ENCODE results near the gene MALRD1. TPM values are rescaled to one million over a fixed set of nuclear protein-coding genes. Genes with fewer than 3 reads are reported as not detected.

The MALRD1 gene
- total RNA-seq, 4 donors from 2014 or later: 1.1 to 6.2 TPM; not detected in 2

DNA sequence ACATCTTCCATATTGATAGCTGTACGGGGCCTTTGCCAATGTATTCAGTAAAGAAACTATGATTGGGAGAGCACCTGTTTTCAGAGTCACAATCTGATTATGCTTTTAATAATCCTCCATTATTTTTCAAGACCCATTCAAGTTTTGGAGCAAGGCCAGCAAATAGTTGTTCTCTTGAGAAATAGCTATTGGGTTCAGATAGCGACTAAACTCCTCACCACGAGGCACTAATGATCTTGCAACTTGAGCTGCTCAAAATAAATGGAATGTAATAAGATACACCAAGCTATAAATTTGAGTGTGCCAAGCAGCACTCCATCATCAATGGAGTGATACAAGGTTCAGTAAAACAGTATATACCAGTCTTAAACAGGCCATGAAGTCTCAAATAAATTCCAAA is 7.4 kb upstream of the MALRD1 start:
- Histone ChIP-seq H3K36me3 (no peaks in the 10 kb centered on the region), H3K4me3 (no peak overlapping the region), H3K4me1 (no peaks in the 10 kb centered on the region), H3K27me3 (no peaks in the 10 kb centered on the region), H3K27ac (no peak overlapping the region), H3K9me3 (no peaks in the 10 kb centered on the region)
- TF ChIP-seq POLR2A (IDR thresholded peaks at IDR 0.05) (no peak), CTCF (IDR thresholded peaks at IDR 0.05) (no peak)
- no peak for DNase-seq
- intact Hi-C loops (cut with DNase I; ENCODE audit: low total_unique reads): no loop called here

GRCh38 chr10:19043431-19043830 is 5.2 kb upstream of the MALRD1 start:
- Histone ChIP-seq H3K4me1 (no peaks in the 10 kb centered on the region), H3K9me3 (no peaks in the 10 kb centered on the region), H3K27ac (no peak overlapping the region), H3K27me3 (no peaks in the 10 kb centered on the region), H3K36me3 (no peaks in the 10 kb centered on the region), H3K4me3 (no peak overlapping the region)
- intact Hi-C loops (cut with DNase I; ENCODE audit: low total_unique reads): no loop called here
- DNase-seq: no peak
- TF ChIP-seq CTCF (IDR thresholded peaks at IDR 0.05) (no peak), POLR2A (IDR thresholded peaks at IDR 0.05) (no peak)

GRCh38 chr10:19046679-19047078 is 1.9 kb upstream of the MALRD1 start:
- Histone ChIP-seq H3K27ac (no peak overlapping the region), H3K4me1 (no peaks in the 10 kb centered on the region), H3K4me3 (no peak overlapping the region), H3K27me3 (no peaks in the 10 kb centered on the region), H3K36me3 (no peaks in the 10 kb centered on the region), H3K9me3 (no peaks in the 10 kb centered on the region)
- TF ChIP-seq CTCF (IDR thresholded peaks at IDR 0.05): no peak
- no peak for TF ChIP-seq POLR2A (IDR thresholded peaks at IDR 0.05)
- DNase-seq: no peak
- intact Hi-C loops (cut with DNase I; ENCODE audit: low total_unique reads): no loop called here

DNA sequence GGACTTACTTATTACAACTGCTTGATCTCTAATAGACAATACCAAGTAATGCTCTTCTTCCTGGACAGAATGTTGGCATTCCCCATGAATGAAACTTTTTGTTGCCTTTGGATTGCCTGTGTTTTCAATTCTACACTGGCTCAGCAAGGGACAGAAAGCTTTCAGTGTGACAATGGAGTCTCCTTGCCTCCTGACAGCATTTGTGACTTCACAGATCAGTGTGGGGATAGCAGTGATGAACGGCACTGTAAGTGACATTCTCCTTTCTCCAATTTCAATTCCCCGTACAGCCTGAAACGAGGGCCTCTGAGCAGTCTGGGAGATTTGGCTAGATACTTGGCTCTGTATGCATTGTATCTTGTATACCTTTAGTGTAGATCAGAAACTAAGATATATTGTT is 290 bp downstream of the MALRD1 start:
- H3K9me3 ChIP-seq: no peaks in the 10 kb centered on the region
- no peaks in the 10 kb centered on the region for H3K36me3 ChIP-seq
- no peak overlapping the region for H3K27ac ChIP-seq
- intact Hi-C loops (cut with DNase I; ENCODE audit: low total_unique reads): no loop called here
- H3K4me1 ChIP-seq: no peaks in the 10 kb centered on the region
- no peaks in the 10 kb centered on the region for H3K27me3 ChIP-seq
- TF ChIP-seq POLR2A (IDR thresholded peaks at IDR 0.05): no peak
- no peak for TF ChIP-seq CTCF (IDR thresholded peaks at IDR 0.05)
- H3K4me3 ChIP-seq: no peak overlapping the region
- DNase-seq: no peak

DNA sequence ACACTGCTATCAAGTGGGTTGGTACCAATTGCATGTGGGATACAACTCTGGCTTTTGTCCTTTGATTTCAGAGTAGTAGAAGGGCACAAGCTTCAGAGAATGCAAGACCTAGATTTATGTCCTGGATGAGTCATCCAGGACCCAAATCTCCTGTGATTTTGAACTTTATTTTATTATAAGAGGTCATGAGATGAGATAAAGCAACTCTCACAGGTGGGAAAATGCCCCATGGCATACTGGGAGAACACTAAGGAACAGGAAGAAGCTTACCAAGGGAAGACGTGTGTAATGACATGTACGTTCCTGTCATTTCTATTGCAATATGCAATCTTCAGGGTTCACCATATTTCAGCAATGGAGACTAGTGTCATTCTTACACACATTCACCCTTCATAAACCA is 966 bp downstream of the MALRD1 start:
- Histone ChIP-seq H3K27ac (no peak overlapping the region), H3K4me1 (no peaks in the 10 kb centered on the region), H3K9me3 (no peaks in the 10 kb centered on the region), H3K36me3 (no peaks in the 10 kb centered on the region), H3K27me3 (no peaks in the 10 kb centered on the region), H3K4me3 (no peak overlapping the region)
- DNase-seq: no peak
- intact Hi-C loops (cut with DNase I; ENCODE audit: low total_unique reads): no loop called here
- TF ChIP-seq CTCF (IDR thresholded peaks at IDR 0.05) (no peak), POLR2A (IDR thresholded peaks at IDR 0.05) (no peak)

Data from uterus (tissue), 4 donors.